HG02759 (cell line): ENCODE results near the gene NHS.

Source experiments
- ATAC-seq: cut with Tn5 transposase; IDR thresholded peaks from one replicate; pipeline ENCODE4 v1.9.1; 2021; ENCODE audit warnings: mild to moderate bottlenecking, moderate library complexity; ENCODE audit not compliant: unreplicated experiment

Gene NHS

DNA sequence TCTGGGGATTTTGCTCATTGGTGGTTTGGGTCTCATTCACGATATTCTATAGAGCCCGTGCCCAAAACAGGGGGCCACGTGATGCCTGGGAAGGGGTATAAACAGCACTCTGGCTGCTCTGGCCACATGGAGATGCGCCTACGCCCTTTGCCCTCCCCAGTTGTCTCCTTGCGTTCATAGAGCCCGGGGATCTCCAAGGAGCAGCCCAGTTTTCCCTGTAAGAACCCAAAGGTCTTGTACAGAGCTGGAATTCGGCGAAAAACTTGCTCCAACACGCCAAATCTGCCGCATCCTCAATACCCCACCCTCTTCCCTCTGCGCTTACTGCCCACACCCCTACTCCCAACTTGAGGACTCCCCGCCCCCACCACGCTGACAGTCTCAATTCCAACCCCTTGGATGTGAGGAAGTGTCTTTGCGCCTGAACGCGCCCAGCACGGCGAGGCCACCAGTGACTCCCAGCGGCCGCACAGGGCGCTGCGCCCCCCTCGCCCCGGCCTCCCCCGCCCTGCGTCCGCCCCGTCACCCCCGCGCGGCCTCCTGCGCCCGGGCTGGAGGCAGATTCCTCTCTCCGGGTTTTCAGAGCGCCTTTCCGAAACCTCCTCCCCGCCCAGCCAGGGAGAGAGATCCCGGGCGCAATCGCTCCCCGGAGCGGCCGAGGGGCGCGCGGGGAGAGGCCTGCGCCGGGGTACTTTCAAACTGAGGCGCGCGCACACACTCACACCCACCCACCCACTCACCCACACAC is at the start of gene NHS:
Gene NHS (plus strand): TSS at position 582 of the 748 bp plus-strand sequence. CDS start 558 bp downstream, outside the sequence.
- ATAC-seq: no peak

DNA sequence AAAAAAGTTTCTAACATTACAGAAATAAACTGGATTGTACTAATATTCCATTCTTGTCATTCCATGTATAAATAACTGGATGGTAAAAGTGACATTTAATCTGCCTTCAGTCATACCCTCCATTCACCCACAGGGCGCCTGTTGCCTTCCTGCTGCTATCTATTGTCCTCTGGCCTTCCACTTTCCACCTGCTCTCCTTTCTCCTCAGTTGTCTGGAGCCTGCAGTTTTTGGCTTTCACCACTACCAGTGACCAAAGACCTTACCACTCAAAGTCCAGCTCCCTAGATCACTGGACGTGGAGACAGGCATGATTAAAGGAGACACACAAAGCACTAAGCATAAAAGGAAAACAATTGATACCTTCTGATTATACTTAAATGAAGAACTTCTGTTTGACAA is 46.2 kb upstream of the NHS start:
- no peak for ATAC-seq

DNA sequence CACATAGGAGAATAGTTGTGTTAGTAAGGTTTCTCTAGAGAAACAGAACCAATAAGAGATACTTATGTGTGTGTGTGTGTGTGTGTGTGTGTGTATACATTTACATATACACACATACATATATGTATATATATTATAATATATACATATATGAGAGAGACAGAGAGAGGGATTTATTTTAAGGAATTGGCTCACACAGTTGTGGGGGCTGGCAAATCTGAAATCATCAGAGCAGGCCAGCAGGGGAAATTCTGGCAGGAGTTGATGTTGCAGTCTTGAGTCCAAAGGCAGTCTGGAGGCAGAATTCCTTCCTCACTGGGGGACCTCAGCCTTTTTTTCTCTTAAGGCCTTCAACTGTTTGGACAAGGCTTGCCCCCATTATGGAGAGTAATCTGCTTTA is 38.6 kb upstream of the NHS start:
- ATAC-seq: no peak

DNA sequence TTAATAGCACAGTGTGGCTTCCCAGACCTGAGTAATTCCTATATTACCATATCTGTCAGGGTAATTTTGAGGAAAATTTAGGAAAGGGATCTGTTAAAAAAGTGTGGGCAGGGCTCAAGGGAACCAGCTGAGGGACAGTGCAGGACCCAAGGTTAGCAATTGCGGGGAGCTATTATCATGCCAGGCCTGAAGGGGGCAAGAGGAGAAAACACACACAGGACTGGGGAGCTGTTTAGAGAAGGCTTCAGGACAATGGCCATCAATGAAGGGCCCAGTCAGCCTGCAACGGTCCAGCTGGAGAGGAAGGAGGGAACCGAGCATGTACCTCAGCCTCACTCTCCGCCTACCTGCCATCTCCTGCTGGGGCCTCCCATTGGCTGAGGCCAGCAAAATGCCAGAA is 19.0 kb upstream of the NHS start:
- no peak for ATAC-seq

DNA sequence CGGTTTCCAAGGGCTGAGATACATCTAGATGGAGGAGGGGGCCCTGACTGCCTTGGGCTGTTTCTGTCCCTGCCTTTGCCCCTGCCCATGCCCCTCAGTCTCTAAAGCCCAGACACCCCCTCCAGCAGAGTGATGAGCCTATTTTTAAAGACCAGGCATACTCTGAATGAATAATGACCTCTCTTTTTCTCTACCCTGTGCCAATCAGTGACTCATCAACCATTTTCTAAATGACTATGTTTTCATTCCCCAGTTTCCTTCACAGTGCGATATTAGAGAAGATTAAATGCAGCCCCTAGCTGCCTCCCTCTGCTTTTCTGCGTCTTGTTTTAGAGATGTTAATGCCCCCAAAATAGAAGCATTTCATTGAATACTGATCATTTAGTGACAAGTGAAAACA is 15.5 kb upstream of the NHS start:
- no peak for ATAC-seq

DNA sequence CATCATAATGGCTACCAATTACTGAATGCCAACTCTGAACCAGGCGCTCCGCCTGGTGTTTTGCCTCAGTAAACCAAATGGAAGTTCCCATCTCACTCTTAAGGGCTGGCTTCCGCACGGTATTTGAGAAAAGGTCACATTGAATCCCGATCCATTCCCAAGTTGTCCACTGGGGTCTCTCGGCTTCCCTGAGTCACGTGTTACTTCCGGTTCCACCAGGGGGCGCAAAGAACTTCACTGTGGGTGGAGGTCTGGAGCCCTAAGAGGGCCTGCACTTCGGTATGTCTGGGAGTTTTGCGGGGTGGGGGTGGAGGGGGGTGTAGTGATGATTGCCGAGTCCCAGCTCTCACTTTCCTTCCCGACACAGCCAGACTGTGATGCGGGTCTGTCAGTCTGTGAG is 13.4 kb upstream of the NHS start:
- ATAC-seq: no peak

DNA sequence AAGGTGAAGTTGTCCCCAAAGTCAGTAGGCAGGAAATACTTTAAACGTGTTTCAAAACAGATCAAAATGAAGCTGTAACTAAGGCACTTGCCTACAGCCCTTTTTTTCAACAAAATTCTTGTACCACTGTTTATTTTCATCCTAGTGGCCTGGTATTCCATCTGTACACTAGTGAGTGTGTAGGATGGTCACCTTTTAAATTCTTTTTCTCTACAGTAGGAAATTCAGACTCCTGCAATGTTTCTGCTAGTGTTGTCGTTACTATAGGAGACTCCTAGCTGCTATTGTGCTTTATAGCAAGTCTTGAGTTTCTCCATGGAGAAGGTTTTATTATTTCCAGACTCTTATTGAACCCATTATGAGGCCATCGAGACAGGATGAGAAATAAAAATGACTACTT is 7.0 kb upstream of the NHS start:
- no peak for ATAC-seq

DNA sequence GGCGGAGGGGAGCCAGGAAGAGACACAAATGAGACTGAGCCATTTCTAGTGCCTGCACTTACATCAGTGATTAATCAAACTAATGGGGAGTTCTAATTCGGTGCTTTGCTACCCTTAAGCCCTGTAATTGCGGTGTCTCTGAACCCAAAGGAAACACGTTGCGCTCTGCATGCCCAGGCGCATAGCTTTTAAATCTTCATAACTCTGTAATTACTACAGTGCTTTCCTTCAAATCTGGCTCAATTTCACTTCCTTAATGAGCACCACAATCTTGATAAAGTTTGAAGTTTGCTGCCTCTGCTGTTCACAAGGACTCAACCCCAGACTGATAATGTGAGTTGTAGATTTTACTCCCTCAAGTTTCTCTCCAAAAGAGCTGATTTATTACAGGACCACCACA is 5.7 kb upstream of the NHS start:
- ATAC-seq: no peak

DNA sequence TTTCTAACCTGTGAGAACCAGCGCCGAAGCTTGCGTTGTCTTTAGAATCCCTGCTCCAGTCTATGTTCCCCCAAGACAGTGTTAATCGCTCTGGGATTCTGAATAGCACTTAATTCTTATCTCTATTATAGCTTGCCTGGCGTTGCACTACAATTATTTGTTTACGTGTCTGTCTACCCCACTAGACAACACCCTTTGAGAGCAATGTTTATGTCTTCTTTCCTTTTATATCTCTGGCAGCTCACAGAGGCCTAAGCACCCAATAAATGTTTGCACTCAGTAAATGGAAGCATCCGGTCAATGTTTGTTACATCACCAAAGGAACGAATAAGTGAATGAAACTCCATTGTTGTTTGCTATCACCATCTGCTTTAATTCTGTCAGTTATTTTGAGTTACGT is 4.8 kb upstream of the NHS start:
- ATAC-seq: no peak

DNA sequence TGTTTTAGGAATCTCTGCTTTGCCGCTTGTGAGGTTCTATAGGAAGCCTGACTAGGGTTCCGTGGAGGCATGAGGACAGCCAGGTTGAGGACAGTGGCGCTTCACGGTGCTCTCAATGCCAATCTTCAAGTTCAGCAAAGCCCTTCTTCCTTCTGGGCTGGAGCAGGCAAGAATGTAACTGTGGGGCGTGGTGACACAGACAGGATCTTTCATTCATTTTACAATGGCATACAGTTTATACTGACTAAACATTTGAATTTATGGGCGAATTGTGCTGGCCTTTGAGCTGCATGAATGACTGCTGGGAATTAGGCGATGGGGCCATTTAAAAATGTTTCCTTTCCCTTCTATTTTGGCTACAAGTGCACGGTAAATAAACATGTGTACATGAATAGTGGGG is 2.9 kb upstream of the NHS start:
- no peak for ATAC-seq

DNA sequence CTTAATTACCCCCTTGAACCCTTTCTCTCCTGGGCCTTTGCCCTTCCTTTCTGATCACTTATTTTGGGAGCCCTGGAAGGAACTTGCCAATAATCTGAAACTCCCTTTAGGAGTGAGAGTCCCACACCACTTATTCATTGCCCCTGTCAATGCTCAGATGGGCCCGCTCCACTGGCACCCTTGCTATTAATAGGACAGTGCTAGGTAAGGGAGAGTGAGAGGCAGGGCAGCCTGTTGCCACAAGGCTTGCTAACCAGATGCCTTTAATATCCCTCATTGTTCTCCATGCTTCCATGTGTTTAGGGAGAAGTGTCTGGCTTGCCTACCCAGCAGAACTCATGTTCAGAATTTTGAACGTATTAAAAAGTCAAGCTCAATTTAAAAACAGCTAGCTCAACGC is 1.7 kb upstream of the NHS start:
- no peak for ATAC-seq

DNA sequence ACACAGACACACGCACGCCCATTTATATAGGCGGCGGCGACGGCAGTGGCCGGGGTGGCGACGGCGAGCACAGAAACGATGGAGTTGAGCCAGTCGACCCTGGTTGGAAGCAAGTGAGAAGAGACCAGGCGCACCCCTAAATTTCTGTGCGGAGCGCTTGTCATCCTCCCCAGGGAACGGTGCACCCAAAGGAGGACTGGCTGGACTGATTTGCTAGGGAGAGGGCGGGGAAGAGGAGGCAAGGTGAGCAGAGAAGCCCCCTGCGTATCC is 302 bp downstream of the NHS start:
- ATAC-seq: no peak

DNA sequence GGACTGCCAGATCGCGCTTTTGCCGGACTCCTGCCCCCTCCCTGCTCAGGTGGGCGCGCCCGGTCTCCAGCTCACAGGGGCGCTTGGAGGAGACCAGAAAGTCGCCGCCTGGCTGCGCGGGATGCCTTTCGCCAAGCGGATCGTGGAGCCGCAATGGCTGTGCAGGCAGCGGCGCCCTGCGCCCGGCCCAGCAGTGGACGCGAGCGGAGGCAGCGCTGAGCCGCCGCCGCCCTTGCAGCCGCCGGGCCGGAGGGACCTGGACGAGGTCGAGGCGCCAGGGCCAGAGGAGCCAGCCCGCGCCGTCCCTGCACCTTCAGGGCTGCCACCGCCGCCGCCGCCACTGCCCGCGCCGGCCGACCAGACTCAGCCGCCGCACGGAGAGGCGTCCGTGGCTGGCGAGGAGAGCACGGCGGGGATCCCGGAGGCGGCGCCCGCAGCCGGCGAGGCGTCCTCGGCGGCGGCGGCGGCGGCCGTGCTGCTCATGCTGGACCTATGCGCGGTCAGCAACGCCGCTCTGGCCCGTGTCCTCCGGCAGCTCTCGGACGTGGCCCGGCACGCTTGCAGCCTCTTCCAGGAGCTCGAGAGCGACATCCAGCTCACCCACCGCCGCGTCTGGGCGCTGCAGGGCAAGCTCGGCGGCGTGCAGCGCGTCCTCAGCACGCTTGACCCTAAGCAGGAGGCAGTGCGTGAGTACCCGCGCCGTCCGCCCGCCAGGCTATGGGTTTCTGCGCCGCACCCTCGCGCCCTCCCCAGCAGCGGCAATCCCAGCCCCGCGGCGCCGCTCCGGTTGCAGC is 834 bp downstream of the NHS start:
- ATAC-seq: no peak

DNA sequence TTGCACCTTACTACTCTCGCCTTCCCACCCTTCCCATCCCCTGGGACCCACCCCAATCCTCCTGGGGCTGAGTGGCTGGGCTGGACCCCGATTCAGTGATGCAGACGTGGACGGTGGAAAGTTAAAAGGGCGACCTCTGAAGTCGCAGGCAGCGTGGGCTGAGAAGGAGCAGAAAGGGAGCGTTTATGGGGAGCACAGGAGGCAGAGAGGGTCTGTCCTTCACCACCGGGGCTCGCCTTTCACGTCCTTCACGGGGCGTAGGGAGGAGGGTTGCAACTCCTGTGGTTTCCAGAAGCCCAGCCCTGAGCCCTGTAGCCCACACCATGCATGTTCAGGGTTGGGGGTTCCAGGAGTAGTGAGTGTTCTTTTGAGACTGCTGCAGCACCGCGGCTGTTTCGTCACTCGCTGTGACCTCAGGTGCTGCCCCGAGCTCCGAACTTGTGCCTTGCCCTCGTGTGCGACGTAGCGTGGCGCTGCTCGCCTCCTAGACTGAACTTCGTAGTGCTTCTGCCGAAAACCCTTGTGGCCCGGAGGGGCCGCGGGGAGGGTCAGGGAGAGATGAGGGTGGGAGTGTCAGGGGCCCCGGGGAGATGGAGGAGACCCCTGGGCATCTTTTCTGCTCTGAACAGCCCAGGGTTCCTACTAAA is 1.6 kb downstream of the NHS start:
- no peak for ATAC-seq

DNA sequence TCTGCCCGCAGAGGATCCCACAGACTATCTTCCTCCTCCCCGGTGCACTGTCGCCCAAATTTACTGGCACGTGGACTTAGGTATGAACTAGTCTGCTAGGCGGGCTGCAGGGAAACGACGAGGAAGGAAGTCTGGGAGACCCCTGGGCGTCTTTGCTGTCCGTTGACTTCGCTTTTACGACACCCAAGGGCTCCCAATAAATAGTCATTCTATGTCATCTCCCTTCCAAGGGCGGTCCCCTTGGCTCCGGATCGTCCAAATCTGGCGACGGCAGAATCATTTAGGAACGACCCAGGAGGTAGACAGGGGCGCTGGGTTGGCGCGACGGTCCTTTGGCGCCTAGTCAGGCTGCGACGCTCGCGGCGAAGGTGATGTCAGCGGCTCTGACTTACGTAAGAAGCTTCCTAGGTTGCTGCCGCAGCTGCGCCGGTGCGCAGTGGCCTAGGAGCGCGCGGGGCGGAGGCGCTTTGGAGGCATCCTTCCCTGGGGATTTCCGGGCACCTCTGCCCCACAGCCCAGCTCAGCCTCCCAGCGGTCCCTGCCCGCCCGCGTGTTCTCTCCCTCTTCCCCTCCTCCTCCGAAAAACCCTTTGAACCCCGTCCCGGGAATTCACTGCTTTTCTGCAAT is 2.2 kb downstream of the NHS start:
- ATAC-seq: no peak

DNA sequence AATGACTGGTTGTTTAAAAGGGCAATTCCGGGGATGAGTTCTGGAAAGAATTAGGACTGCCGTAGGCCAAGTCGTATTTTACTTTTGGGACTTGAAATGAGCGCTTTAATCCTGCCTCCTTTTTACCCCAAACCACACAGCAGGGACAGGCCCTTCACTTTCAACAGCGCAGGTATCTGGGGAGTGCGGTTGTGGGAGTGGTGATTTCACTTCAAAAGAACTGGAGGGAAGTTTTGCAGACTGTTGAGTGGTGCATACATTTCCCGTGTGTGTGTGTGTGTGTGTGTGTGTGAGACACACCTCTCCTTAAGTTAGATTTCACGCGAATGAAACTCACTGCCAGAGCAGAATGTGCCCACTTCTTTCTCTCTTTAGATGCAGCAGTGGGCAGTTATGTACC is 2.8 kb downstream of the NHS start:
- no peak for ATAC-seq

DNA sequence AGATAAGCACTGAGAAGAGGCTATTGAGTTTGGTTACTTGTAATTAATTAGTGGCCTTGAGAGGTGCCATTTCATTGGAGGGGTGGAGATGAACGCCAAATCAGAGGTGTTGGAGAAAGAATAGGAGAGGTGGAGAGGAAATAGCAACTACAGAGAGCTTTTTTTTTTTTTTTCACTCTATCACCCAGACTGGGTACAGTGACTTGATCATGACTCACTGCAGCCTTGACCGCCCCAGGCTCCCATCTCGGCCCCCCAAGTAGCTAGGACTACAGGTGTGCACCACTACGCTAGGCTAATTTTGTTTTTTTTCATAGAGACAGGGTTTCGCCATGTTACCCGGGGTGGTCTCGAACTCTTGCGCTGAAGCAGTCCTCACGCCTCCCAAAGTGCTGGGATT is 5.2 kb downstream of the NHS start:
- ATAC-seq: no peak

DNA sequence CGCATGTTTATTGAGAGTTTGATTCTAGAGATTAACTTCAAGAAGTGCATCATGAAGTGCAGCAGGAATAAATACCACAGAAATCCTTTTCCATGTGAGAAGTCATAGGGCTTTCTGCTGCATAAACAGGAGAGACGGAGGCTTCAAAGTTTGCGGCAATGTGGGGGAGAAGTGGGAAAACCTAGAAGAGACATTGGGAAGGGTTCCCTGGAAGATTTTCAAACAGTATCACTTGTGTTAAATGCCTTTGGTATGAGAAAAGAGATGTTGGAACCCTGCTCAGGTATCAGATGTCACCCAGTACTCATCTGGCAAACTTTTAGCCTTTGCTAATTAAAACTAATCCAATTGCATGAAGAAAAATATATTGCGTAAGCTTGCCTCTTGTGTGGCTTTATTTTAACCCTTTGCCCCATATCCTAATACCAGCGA is 15.4 kb downstream of the NHS start:
- ATAC-seq: no peak

DNA sequence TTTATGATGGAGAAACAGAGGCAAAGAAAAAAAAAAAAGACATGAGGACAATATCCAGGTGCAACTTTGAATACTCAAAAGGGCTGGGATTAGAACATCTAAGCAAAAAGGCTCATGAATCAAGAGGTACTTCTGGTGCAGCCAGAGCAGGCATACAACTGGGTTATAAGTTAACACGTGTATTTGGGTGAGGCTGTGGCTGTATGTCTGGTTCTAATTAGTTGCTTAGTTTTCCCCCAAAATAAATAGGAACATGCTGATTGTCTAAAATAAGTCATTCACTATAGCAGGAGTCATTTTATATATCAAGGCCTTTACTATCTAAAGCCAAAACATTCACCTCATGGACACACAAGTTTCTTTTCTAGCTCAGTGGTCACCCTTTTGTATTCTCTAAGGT is 20.2 kb downstream of the NHS start:
- no peak for ATAC-seq

DNA sequence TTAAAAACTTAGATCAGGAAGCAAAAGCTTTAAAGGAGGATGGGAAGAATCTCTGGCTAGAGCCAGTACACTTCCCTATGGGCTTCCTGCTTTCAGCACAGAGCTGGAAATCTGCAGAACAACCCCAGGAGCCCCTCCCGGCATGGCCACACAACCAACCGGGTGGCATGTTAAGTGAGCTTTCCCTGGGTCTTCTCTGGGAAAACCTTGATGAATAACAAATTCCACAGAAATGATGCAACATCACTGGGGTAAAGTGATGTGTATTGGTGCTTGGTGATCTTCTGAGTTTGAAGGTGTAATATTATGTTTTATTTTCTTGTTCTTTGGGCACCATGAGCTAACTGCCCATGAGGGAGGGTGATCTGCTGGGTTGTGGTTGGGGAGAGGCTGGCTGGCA is 22.1 kb downstream of the NHS start:
- ATAC-seq: no peak

DNA sequence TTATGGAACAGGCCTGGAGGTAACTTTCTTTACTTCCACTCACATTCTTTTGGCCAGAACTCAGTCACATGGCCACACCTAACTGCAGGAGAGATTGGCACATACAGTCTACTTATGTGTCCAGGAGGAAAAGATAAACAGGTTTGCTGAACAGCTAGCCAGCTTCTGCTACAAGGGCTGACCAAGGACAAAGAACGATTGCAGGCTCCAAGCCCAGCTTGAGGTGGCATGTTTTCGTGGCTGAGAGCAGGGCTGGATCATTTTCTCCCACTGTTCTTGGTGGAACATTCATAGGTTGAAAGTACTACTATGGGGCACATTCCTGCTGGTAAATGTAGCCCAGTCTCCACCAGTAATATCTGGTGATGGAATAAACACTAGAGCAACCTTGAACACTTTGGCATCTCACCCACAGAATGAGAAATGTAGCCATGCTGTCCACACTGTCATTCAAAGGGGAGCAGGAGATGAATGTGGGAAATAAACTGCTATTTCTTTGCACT is 28.2 kb downstream of the NHS start:
- no peak for ATAC-seq

DNA sequence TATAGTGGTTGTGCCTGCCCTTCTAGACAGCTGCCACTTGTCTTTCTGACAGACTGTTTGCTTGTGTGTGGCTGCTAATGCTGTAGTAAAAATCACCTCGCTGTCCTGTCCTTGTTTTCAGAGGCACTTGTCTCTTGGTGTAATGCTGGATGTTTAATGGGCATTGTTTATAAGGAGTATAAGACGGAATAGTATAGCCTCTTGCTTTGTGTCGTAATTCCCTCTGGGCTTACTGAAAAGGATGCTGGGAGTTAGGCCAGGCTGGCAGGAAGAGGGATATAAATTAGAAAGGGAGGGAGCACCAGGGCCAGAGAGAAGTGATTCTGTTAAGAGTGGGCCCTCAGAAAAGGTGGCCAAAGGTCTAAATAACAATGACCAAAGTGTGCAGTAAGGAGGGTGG is 29.0 kb downstream of the NHS start:
- no peak for ATAC-seq
